ENCODE measurements around the gene TNFRSF8.

DNA sequence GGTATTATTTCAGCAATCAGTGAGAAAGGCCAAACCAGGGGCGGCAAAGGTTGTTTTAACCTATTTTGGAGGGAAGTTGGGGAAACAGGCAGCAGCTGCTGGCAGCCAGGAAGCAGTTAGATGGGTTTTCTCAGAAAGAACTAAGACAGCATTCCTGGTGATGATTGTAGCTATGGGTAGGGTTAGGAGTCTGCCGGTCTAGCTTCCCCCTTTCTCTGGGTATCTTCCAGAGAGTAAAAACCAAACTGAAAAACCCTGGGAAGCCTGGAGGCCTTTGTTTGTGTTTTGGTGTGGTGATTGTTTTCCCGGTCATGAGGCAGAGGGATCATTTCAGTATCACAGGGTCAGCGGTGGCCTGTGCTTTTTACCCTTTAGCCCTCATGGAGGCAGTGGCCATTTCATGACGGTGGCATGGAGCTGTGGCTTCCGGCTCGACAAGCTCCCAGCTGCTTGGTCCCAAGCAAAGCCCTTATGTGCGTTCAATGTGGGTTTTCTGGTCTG, 84.1 kb downstream of the TNFRSF8 start:
- TF ChIP-seq POLR2A (IDR thresholded peaks at IDR 0.05), result no peak
- TF ChIP-seq, protein P1, sequence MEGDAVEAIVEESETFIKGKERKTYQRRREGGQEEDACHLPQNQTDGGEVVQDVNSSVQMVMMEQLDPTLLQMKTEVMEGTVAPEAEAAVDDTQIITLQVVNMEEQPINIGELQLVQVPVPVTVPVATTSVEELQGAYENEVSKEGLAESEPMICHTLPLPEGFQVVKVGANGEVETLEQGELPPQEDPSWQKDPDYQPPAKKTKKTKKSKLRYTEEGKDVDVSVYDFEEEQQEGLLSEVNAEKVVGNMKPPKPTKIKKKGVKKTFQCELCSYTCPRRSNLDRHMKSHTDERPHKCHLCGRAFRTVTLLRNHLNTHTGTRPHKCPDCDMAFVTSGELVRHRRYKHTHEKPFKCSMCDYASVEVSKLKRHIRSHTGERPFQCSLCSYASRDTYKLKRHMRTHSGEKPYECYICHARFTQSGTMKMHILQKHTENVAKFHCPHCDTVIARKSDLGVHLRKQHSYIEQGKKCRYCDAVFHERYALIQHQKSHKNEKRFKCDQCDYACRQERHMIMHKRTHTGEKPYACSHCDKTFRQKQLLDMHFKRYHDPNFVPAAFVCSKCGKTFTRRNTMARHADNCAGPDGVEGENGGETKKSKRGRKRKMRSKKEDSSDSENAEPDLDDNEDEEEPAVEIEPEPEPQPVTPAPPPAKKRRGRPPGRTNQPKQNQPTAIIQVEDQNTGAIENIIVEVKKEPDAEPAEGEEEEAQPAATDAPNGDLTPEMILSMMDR (IDR thresholded peaks at IDR 0.05), result no peak

Data from thyroid gland (tissue), 4 donors.